ENCODE data around the gene PIGL. TPM values are rescaled to one million over a fixed set of nuclear protein-coding genes. Genes with fewer than 3 reads are reported as not detected.

The PIGL gene
- total RNA-seq, 1 donor from 2014 or later: 29.5 TPM

- H3K27me3 ChIP-seq: no peaks in the 10 kb centered on the region
- ATAC-seq: peak; percentile 79
- peaks cover 18% of the 10 kb centered on the region for H3K4me1 ChIP-seq
- no peaks in the 10 kb centered on the region for H3K9me3 ChIP-seq
- peak overlapping the region; percentile 70 for H3K27ac ChIP-seq
- no peak for DNase-seq
- TF ChIP-seq CTCF (IDR thresholded peaks at IDR 0.05): no peak
- no peak overlapping the region for H3K4me3 ChIP-seq
- intact Hi-C loops (cut with DNase I): no loop called here
- H3K36me3 ChIP-seq: no peaks in the 10 kb centered on the region
These were observed 157.3 kb downstream of the PIGL start for GRCh38 chr17:16374146-16374938.

Small RNA genes lying within 50 kb of the gene (microRNA-seq; reads per million reads assigned to microRNA genes)
- not detected for gene MIR1288 (ENCODE audit: borderline microRNAs expressed)

Other genes with a start within 250 kb of the PIGL start
- 27.4 TPM for gene ZSWIM7, start 217.5 kb upstream of the PIGL start, total RNA-seq
- gene TTC19, start 217.4 kb upstream of the PIGL start, total RNA-seq: 34.9 TPM
- gene NCOR1, start 1.7 kb upstream of the PIGL start, total RNA-seq: 138 TPM
- 10.4 TPM for gene CENPV, start 136.3 kb downstream of the PIGL start, total RNA-seq
- 1,410 TPM for gene UBB, start 163.9 kb downstream of the PIGL start, total RNA-seq
- 86.5 TPM for gene TRPV2, start 198.4 kb downstream of the PIGL start, total RNA-seq